T-helper 1 cell treated with Interleukin-12 subunit alpha and Interleukin-12 subunit beta and Interleukin-4 antibody, amounts not matched to agents 30 μg/mL and 1 μg/mL, for 36 hours (primary cell): ENCODE measurements around the gene CRACR2B.

Experiments
- H3K27ac Mint-ChIP-seq: one replicate; pipeline ENCODE4 v1.8.0; 2021; ENCODE audit warnings: mild to moderate bottlenecking, mixed read lengths
- H3K27me3 Mint-ChIP-seq: one replicate; pipeline ENCODE4 v1.8.0; 2021; ENCODE audit warnings: low read depth, mixed read lengths
- H3K36me3 Mint-ChIP-seq: one replicate; pipeline ENCODE4 v1.8.0; 2021; ENCODE audit warnings: low read depth, mixed read lengths
- H3K4me1 Mint-ChIP-seq: one replicate; pipeline ENCODE4 v1.8.0; 2021; ENCODE audit warnings: low read depth, mixed read lengths
- H3K4me3 Mint-ChIP-seq: one replicate; pipeline ENCODE4 v1.8.0; 2021; ENCODE audit warnings: mild to moderate bottlenecking, moderate library complexity, mixed read lengths
- H3K9me3 Mint-ChIP-seq: one replicate; pipeline ENCODE4 v1.8.0; 2021; ENCODE audit warnings: mixed read lengths

Gene CRACR2B

DNA sequence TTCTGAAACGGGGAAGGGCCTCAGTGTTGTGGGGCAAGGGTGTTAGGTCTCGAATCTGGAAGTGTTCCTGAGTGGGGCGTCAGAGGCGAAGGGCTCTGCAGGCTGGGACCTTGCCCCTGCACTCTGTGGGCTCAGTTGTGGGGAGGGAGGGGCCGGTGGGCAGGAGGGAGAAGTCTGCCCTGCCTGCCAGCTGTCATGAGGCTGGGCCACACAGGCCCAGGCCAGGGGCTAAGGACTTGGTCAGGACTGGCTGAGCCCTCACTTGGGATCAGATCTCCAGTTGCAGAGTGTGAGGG, at the start of gene CRACR2B:
CRACR2B (plus strand) TSS at position 23 of the 296 bp plus-strand sequence. CDS start 689 bp downstream, outside the sequence.
- peaks cover 41% of the 10 kb centered on the region for H3K27me3 Mint-ChIP-seq
- peak within 1 kb of the TSS; percentile 76 for H3K4me3 Mint-ChIP-seq
- no peak within 1 kb of the TSS for H3K27ac Mint-ChIP-seq
- no peaks in the 10 kb centered on the region for H3K9me3 Mint-ChIP-seq
- peaks cover 6% of the 10 kb centered on the region for H3K36me3 Mint-ChIP-seq
- peaks cover 4% of the 10 kb centered on the region for H3K4me1 Mint-ChIP-seq

DNA sequence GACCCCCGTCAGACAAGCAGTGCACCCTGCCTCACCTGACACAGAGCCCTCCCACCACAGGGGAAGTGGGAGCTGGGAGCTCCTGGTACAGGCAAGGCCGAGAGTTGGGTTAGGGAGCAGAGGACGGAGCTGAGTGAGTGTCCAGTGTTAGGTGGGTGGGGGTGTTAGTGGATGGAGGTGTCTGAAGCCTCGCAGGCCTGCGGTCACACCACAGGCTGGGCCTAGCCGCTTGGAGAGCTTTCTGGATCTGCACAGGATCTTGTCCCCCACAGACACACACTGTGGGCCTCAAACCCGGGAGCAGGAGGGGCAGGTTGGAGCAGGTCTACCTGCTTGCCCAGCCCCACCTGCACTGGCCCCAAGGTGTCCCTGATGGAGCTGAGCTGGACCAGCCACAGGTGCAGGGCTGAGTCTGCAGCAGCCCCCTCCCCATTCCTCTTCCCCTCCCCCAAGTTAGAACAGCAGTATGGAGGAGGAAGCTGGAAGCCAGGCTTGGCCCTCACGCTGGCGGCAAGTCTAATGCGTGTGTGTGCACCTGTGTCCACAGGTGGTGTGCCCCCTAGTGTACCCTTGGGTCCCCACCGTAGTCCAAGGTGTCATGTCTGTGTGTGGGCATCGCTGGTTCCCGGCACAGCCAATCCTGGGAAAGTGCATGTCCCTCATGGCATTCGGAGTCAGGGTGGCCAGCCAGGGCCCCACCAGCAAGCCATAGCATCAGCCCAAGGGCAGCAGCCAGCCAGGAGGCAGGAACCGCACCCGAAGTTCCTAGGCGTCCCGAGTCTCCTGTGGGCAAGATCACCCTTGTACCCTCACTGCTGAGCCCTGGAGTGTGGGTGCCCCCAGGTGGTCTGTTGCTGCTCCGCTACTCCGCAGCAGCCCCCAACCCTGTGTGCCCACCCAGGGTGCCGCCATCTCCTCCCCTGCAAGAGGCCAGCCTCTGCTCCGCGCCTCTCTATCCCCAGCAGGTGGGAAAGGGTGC, 48.5 kb upstream of the CRACR2B start:
- Mint-ChIP-seq H3K9me3 (no peaks in the 10 kb centered on the region), H3K27me3 (no peaks in the 10 kb centered on the region), H3K4me1 (peaks cover 9% of the 10 kb centered on the region), H3K4me3 (peak overlapping the region; percentile 25), H3K36me3 (peaks cover 5% of the 10 kb centered on the region), H3K27ac (no peak overlapping the region)

DNA sequence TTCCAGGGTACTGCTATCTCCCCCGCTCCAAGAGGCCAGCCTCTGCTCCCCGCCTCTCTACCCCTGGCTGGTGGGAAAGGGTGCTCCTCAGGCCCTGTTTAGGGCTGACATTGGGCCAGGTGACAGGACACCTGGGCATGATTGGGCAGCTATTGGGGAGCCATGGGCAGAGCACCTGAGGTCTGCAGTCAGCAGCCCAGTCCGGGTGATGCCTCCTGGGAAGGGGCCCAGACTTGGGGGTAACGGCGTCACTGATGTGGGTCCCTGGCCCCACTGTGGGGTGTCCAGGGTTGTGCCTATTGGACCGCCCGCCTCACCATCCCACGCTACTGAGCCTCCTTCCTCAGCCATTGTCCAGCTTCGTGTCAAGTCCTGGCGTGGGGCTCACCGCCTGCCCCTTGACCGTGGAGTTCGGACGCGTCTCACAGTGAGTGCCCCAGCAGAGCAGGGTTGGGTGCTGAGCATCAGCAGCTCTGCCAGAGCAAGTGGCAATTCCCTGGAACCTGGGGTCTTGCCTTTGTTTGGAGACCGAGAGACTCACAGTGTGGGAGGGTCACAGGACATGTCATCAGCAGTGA, 47.7 kb upstream of the CRACR2B start:
- peaks cover 9% of the 10 kb centered on the region for H3K4me1 Mint-ChIP-seq
- H3K27ac Mint-ChIP-seq = no peak overlapping the region
- H3K27me3 Mint-ChIP-seq = no peaks in the 10 kb centered on the region
- no peaks in the 10 kb centered on the region for H3K9me3 Mint-ChIP-seq
- no peak overlapping the region for H3K4me3 Mint-ChIP-seq
- H3K36me3 Mint-ChIP-seq = peaks cover 5% of the 10 kb centered on the region

DNA sequence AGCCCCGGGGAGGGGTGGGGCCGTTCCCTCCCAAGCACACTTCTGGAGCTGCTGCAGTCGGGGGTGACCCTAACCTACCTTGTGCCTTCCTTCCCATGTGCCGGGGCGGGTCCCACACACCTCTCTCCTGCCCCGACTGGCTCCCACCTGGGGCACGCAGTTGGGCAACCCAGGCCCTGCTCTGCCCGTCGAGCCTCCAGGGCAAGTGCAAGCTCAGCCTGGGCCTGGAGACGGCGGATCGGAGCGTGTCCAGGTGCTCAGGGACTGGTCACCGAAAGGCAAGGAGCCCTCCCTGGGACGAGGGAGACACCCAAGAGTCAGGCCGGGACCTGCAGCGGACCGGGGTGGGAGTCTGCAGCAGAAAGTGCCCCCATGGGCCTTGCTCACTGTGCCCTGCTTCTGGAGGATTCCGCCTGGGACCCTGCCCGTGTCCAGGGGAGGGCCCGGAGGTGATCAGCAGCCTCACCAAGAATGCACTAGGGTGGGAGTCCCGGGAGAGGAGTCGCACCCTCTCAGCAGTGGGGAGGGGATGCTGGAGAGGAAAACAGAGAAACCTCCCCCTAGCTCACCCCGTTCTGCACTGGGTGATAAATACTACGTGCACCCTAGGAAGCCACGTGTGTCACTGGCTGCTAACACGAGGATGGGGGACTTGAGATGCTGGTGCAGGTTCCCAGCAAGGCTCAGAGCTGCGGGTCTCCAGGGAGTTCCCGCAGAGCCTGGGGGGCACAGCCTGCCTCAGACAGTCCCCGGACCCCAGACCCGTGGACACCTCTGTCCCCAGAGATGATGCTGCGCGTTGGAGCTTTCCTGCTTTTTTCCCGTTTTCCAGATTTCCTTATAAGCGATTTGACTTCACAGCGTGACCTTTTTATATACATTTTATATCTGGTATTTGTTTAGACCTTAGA, 45.2 kb upstream of the CRACR2B start:
- Mint-ChIP-seq H3K4me3 (no peak overlapping the region), H3K36me3 (peaks cover 5% of the 10 kb centered on the region), H3K4me1 (peaks cover 1% of the 10 kb centered on the region), H3K27me3 (no peaks in the 10 kb centered on the region), H3K27ac (no peak overlapping the region), H3K9me3 (no peaks in the 10 kb centered on the region)

DNA sequence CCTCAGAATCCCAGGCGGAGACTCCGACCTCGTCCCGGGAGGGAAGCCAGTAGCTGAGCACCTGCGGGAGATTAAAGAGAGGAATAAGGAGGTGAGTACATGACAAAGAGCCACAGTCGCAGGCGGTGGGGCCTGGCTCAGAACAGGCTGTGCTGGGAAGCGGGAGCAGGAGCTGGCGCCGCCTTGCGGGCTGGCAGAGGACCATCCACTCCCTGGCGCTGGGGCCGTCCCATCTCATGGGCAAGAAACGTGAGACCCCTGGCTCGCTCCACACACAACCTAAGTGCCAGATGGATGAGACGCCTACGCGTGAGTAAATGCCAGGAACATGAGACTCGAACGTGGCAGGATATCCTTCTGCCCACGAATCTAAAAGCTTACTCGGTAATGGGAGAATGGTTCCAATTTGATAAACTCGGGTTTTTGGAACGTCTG, 44.1 kb upstream of the CRACR2B start:
- no peak overlapping the region for H3K4me3 Mint-ChIP-seq
- H3K27me3 Mint-ChIP-seq = no peaks in the 10 kb centered on the region
- no peaks in the 10 kb centered on the region for H3K9me3 Mint-ChIP-seq
- H3K4me1 Mint-ChIP-seq = no peaks in the 10 kb centered on the region
- H3K36me3 Mint-ChIP-seq = peaks cover 5% of the 10 kb centered on the region
- no peak overlapping the region for H3K27ac Mint-ChIP-seq

DNA sequence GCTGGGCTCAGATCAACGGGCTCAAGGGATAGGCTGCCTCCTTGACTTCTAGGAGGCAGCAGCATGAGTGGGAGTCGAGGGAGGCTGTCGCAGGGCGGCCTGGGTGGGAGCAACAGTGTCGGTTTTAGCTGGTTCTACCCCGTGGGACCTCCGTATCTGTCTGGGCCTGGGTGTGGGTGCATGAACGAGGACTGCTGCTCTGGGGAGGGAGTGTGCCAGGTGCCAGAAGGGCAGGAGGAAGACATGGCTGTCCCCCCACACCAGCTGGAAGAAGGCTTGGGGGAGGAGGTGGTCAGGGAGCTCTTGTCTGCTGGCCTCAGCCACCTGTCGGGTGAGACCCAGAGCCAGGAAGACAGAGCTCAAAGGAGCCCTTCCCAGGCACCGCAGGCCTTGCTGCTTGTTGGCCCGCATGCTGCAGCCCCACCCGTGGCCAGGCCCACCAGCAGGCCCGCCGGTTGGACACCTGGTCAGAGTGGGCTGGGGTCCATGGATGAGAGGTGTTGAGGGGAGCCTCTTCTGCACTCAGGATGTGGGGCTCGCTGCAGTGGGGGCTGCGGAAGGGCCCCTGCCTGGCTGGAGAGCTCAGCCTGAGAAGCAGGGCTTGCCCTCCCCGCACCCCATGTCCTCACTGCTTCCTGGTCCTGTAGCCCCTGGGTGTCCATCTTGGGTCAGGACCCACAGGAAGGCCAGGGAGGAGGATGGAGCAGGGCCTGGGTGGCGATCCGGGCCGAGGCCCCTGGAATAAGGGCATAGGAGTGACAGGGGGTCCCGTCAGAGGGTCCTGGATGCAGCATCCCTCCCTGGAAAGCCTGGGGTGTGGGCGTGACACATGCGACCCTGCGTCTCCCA, 41.3 kb upstream of the CRACR2B start:
- no peaks in the 10 kb centered on the region for H3K27me3 Mint-ChIP-seq

DNA sequence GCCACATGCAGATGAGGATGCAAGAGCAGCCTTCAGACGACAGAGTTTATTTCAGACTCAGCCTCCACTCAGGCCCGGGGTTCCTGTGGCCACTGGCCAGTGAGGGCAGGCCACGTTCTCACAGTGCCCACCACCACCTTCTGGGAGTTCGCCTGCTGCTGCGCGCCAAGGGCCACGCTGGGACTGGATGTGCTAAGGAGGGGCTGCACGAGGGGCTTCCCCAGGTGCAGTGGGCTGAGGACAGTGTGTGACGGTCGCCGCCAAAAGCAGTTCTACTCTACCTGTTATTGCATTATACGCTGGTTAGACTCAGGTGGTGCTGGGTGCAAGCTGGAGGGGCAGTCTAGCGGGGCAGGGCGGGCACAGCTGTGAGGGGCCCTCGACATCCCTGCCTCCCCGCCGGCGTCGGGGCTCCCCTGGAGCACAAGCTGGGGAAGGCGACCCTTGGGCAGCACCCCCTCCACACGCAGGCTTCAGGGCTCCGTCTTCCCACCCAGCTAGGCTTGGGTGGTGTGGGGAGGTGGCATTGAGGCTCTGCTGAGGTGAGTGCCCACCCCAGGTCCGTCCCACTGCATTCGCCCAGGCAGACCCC, 40.5 kb upstream of the CRACR2B start:
- H3K9me3 Mint-ChIP-seq = no peaks in the 10 kb centered on the region
- peaks cover 5% of the 10 kb centered on the region for H3K36me3 Mint-ChIP-seq
- no peak overlapping the region for H3K4me3 Mint-ChIP-seq
- H3K4me1 Mint-ChIP-seq = no peaks in the 10 kb centered on the region
- H3K27ac Mint-ChIP-seq = no peak overlapping the region
- no peaks in the 10 kb centered on the region for H3K27me3 Mint-ChIP-seq

More for the DNA sequence above, 41.3 kb upstream of the CRACR2B start:
- Mint-ChIP-seq H3K9me3 (no peaks in the 10 kb centered on the region), H3K4me3 (no peak overlapping the region), H3K4me1 (no peaks in the 10 kb centered on the region), H3K27ac (no peak overlapping the region), H3K36me3 (peaks cover 5% of the 10 kb centered on the region)

DNA sequence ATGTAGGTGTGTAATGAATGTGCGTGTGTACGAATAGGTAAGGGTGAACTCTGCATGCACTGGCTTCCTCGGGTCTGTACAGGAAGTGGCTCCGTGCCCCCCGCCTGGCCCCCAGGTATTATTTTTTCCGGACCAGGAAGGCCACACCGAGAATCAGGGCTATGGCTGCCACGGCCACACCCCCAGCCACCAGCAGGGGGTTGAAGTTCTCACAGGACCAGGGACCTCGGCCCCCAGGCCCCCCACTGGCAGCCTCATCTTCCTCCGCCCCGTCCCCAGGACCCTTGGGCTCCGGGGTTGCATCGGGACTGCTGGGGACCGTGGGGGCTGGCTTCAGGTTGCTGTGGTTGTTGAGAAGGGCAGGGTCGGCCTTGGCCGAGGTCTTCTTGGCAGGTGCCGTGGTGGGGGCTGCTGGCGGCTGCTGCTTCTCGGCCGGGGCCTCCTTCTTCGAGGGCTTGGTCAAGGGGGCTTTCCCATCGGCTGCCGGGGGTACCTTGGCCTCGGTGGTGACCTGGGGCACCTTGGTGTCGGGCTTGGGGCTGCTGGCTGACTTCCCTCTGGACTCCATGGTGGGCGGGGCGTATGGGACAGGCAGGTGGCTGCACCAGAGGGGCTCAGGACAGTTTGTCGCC, 39.6 kb upstream of the CRACR2B start:
- Mint-ChIP-seq H3K4me3 (no peak overlapping the region), H3K4me1 (no peaks in the 10 kb centered on the region), H3K27me3 (no peaks in the 10 kb centered on the region), H3K9me3 (no peaks in the 10 kb centered on the region), H3K36me3 (peaks cover 5% of the 10 kb centered on the region), H3K27ac (no peak overlapping the region)

DNA sequence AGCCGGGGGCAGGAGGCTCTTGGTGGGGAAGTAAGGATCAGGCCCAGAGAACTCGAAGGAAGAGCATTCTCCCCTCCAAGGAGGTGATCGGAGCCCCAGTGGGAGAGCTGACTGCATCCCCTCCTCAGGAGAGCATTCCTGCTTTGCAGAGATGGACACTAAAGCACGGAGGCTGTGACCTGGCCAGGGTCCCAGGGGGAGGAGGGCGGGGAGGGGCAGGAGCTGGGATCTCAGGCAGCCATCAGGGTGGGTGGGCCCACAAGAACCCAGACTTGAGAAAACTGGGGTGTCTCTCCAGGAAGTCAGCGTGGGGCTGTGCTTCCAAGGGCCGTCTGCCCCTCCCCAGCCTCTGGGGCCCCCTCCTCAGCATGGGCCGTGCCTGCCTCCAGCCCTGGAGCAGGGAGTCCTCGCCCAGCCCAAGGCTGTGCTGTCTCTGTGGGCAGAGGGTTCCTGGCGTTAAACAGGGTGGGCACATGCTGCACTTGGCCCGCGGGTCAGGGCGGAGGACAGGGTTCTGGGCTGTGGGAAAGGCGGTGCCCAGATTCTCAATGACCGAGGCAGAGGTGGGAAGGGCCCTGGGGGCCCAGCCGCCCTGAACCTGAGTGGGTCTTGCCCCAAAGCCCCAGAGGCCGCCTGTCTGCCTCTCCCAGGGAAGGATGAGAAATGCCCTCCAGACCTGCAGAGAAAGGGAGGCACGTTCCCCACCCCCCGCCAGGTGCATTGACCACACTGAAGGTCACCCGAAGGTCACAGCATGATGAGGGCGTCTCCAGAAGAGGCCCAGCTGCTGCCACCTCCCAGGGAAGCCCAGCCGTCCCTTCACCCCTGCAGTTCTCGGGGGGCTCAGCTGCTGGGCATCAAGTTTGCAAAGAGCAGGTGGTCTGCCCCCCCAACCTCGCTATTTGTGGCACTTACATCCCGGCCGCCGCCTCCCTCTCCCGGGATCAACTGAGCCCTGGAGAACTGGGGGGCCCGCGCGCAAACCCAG, 38.5 kb upstream of the CRACR2B start:
- no peaks in the 10 kb centered on the region for H3K4me1 Mint-ChIP-seq
- peak overlapping the region; percentile 21 for H3K4me3 Mint-ChIP-seq
- peaks cover 3% of the 10 kb centered on the region for H3K36me3 Mint-ChIP-seq
- no peak overlapping the region for H3K27ac Mint-ChIP-seq
- H3K9me3 Mint-ChIP-seq = no peaks in the 10 kb centered on the region
- H3K27me3 Mint-ChIP-seq = no peaks in the 10 kb centered on the region

DNA sequence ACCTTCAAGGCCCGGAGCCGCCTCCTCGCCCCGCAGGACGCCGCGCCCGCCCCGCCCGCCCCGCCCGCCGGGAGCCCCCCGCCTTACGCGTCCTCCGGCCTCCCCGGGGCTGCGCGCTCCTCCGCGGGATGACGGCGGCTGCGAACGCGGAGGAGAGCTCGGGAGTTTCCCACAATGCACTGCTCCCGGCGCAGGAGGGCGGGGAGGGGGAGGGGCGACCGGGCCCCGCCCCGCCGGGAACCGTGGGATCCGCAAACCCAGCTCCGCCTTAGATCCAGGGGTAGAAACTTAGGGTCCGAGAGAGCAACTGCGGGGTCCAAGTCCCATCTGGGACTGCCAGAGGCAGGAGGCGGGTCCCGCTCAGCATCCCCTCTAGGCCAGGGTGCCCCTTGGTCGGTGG, 37.8 kb upstream of the CRACR2B start, which contains the start of gene CEND1:
CEND1 (minus strand) TSS at position 148 of the 400 bp plus-strand sequence. CDS start 1,514 bp downstream, outside the sequence.
- no peaks in the 10 kb centered on the region for H3K4me1 Mint-ChIP-seq
- H3K4me3 Mint-ChIP-seq = peak within 1 kb of the TSS; percentile 21
- H3K27me3 Mint-ChIP-seq = no peaks in the 10 kb centered on the region
- no peak within 1 kb of the TSS for H3K27ac Mint-ChIP-seq
- no peaks in the 10 kb centered on the region for H3K9me3 Mint-ChIP-seq
- H3K36me3 Mint-ChIP-seq = peaks cover 3% of the 10 kb centered on the region

DNA sequence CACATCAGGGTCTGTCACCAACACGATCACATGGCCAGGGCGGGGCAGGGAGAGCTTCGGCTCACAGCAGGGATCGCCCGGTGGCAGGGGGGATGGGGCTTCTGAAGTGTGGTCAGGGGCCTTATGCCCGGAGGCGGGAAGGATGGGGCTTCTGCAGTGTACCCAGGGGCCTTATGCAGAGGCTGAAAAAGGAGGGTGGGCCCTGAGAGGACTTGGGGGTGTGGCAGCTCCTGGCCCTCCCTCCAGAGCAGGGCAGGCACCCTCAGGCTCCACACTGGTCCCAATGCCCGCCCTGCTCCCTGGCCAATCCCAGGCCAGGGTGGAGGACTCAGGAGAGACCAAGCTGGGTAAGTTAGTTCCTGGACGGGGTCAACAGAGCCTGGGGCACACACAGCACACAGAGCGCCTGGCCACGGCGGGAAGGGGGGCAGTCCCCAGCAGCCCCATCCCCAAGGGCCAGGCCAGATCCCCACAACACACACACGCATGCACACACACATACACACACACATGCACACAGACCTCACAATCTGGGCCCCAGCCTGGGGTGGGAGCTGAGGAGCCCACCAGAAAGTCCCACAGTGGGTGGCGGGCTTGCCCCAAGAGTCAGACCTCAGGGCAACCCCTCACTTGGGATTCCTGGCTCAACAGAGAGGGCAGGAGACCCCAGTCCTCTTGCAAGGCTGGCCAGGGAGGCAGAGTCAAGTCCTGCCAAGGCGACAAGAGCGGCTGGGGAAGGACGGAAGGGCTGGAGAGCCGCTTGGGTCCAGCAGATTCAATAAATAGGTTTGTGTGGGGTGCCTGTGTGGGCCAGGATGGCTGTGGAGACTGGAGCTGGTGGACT, 36.8 kb upstream of the CRACR2B start:
- peaks cover under 1% of the 10 kb centered on the region for H3K4me1 Mint-ChIP-seq
- no peaks in the 10 kb centered on the region for H3K27me3 Mint-ChIP-seq
- H3K4me3 Mint-ChIP-seq = no peak overlapping the region
- peaks cover 3% of the 10 kb centered on the region for H3K36me3 Mint-ChIP-seq
- H3K9me3 Mint-ChIP-seq = no peaks in the 10 kb centered on the region
- H3K27ac Mint-ChIP-seq = no peak overlapping the region
